Heart right ventricle (tissue), 16 donors: ENCODE data around the gene CRTAP. TPM values are rescaled to one million over a fixed set of nuclear protein-coding genes. Genes with fewer than 3 reads are reported as not detected.
A peak's percentile ranks its signal among the peaks of the same experiment; 100 is the strongest.
"Not testable (repeated sequence)": the region's sequence is repeated elsewhere in the genome, so short reads cannot be mapped to it uniquely, and the experiment has no call there.

Experiments used
- ATAC-seq, 8 donors: fragments of 200-7000 bp; cut with Tn5 transposase; one replicate each; pipeline ENCODE4 v1.9.1; 2020; ENCODE audit warnings: mild to moderate bottlenecking in 8 of 8, moderate library complexity in 8 of 8, moderate number of reproducible peaks in 1 of 8
- DNase-seq, 2 donors: peaks; one replicate each; pipeline ENCODE4 v3.0.0-alpha.2; 2020
- H3K27ac ChIP-seq, 10 donors: fragments of 200-600 bp; sonication (generic) in 2 of 10; one replicate each; pipeline versions ENCODE4 v1.5.0 to v1.8.0; 2020 to 2022; ENCODE audit warnings: mild to moderate bottlenecking in 3 of 10
- H3K27me3 ChIP-seq, 7 donors: fragments of 200-600 bp; one replicate each; pipeline ENCODE4 v1.8.0; 2021 to 2022; ENCODE audit warnings: mild to moderate bottlenecking in 2 of 7
- H3K36me3 ChIP-seq, 9 donors: fragments of 200-600 bp; sonication (generic) in 1 of 9; one replicate each; pipeline versions ENCODE4 v1.5.0 to v1.8.0; 2020 to 2022; ENCODE audit warnings: mild to moderate bottlenecking in 2 of 9
- H3K4me1 ChIP-seq, 9 donors: fragments of 200-600 bp; sonication (generic) in 1 of 9; one replicate each; pipeline versions ENCODE4 v1.5.0 to v1.8.0; 2020 to 2022; ENCODE audit warnings: mild to moderate bottlenecking in 4 of 9
- H3K4me3 ChIP-seq, 10 donors: fragments of 200-600 bp; sonication (generic) in 2 of 10; one replicate each; pipeline versions ENCODE4 v1.5.0 to v1.8.0; 2020 to 2022; ENCODE audit warnings: mild to moderate bottlenecking in 7 of 10, moderate library complexity in 2 of 10
- H3K9me3 ChIP-seq, 11 donors: fragments of 200-600 bp in 10 of 11; sonication (generic) in 2 of 11; one replicate each; pipeline versions ENCODE4 v1.5.0 to v1.8.0; 2013 to 2022; ENCODE audit warnings: mild to moderate bottlenecking in 2 of 11, control low read depth in 1 of 11, moderate library complexity in 1 of 11
- WGBS, 2 donors: extraction: QIAGEN DNeasy Blood & Tissue Kit; methylation state at CpG; one replicate each; pipeline ENCODE4 v1.1.7; 2013; ENCODE audit warnings: inconsistent platforms in 1 of 2; 5-methylcytosine and 5-hydroxymethylcytosine counted together
- intact Hi-C, 10 donors: fragments of 100-400 bp; cut with DNase I; formaldehyde crosslinking; loops; one replicate each; pipeline versions ENCODE4 v1.11.1 to v1.14.2; 2022
- polyA plus RNA-seq, 2 donors: library from polyadenylated mRNA; stranded (reverse); fragments of 200-250 nt; gene quantifications; one replicate each; pipeline ENCODE4 v1.2.3, GENCODE V29; 2013
- total RNA-seq, 10 donors: library from RNA; stranded (reverse); fragmentation: NEBNext Ultra II Directional in 3 of 10; extraction: Animal tissue kit (Norgen Biotek cat#: 25700) in 3 of 10; gene quantifications; one replicate each; pipeline versions ENCODE4 v1.2.1 to v1.2.4, GENCODE V29; 2021 to 2023
- TF ChIP-seq, protein P1 (sequence below), 9 donors: fragments of 200-600 bp; sonication (generic) in 2 of 9; IDR thresholded peaks; one replicate each; pipeline versions ENCODE4 v1.5.0 to v1.8.0; 2021 to 2022; ENCODE audit warnings: antibody characterized with exemption in 9 of 9, mild to moderate bottlenecking in 5 of 9, moderate library complexity in 1 of 9
- donor health status: Arrhythmogenic right ventricular cardiomyopathy.
- donor health status: ischemic (EF 13 %, LVEDD 7.1; RV severe dilation, severe dysfunction).
- donor health status: healthy with polysubstance abuse.
- donor health status: DM: no; HTN: yes; CAD: no.
- donor health status: DM: no; HTN: no; CAD: no.
- donor health status: ischemic (EF 25% LVEDD 6.9; RV normal size, moderate dysfunction).
- donor health status: ischemic (EF 25% LVEDD 5.7; RV mildly dilated, moderate dysfunction).
- donor health status: healthy.
- donor health status: DM: yes; HTN: yes; CAD: no.
- donor health status: Ischemic cardiomyopathy.
- donor health status: ischemic (EF 35%, LVEDD 5.7; RV mildly dilated, moderate dysfunction).
- donor health status: nonischemic (EF 11% LVEDD 7.7; RV severe dilation, severe dysfunction).
- donor health status: DM: yes; HTN: yes; CAD: no.
- donor health status: PGD.
- donor health status: ischemic (EF 29% LVEDD 5.4; RV normal size, mild dysfunction).
- donor health status: nonischemic (EF 23%, LVEDD 6.1; RV moderate dilation, normal function).

Gene CRTAP
- total and polyA plus RNA-seq, 12 donors: 17.5 to 120 (median 87.2) TPM

DNA sequence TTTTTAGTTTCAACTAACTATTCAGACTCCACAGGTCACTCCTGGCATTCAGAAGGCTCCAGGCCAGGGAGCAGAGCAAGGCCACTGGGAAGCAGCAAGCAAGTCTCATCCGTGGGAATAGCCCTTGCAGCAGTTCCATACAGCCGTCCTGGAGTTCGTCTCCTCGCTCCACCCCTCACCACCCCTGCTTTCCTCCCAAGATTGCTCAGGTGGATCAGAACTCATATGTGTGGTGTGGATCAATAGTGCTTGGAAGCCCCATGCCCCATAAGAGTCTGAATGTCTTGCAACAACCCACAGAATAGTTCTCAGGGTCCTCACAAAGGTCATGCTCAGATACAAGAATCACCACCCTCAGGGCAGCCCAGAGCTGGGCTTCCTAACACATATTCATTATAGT lies 60.3 kb downstream of the CRTAP start:
- Histone ChIP-seq H3K27me3 (no peaks in the 10 kb centered on the region), H3K4me3 (no peak overlapping the region), H3K4me1 (peaks cover 0 to 17% (median 7%) of the 10 kb centered on the region in 9 donors), H3K27ac (peak overlapping the region in 2 of 10 donors; percentile 49 to 69), H3K9me3 (peaks cover 0 to 11% (median 7%) of the 10 kb centered on the region in 11 donors), H3K36me3 (no peaks in the 10 kb centered on the region)
- DNase-seq (no peak), ATAC-seq (peak in 2 of 8 donors; percentile 13 to 16)
- whole genome bisulfite sequencing, 2 donors: 73 to 76% methylated on average over 4 of the region's 4 CpGs
- TF ChIP-seq, protein P1, sequence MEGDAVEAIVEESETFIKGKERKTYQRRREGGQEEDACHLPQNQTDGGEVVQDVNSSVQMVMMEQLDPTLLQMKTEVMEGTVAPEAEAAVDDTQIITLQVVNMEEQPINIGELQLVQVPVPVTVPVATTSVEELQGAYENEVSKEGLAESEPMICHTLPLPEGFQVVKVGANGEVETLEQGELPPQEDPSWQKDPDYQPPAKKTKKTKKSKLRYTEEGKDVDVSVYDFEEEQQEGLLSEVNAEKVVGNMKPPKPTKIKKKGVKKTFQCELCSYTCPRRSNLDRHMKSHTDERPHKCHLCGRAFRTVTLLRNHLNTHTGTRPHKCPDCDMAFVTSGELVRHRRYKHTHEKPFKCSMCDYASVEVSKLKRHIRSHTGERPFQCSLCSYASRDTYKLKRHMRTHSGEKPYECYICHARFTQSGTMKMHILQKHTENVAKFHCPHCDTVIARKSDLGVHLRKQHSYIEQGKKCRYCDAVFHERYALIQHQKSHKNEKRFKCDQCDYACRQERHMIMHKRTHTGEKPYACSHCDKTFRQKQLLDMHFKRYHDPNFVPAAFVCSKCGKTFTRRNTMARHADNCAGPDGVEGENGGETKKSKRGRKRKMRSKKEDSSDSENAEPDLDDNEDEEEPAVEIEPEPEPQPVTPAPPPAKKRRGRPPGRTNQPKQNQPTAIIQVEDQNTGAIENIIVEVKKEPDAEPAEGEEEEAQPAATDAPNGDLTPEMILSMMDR (IDR thresholded peaks at IDR 0.05): no peak
- intact Hi-C loops: no loop called here

DNA sequence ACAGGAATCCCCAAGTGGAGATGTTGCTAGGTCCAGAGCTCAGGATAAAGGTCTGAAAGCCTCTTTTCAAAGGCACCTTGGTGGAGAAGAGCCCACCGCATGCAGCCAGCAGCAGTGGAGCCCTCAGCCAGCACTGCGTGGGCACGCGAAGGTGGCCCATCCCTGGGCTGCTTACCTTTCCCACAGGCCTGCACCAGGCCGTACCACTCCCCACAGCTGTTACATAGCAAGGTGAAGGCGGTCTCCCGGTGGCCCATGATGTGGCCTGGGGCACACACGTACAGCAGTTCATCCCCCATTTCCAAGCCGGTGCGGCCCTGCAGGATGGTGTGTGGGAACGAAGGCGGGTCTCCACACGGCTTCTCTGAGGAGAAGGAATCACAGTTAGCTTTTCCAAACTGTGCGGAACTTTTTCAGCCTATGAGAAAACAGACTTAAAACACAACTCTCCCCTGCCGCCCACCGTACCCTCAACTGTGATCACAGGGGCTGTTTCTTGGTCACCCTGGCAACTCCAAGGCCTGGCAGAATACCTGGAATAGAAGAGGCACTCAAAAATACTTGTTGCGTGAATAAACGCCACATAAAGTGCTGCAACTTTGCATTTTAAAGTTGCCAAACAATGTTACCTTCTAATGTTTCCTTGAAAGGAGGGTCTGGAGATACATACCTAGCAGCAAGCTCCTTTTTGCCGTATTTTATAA lies 61.0 kb downstream of the CRTAP start:
- WGBS, 2 donors: 90 to 94% methylated on average over 19 of the region's 19 CpGs
- TF ChIP-seq, protein P1 (IDR thresholded peaks at IDR 0.05): no peak
- no peak for DNase-seq
- peaks cover 0 to 17% (median 7%) of the 10 kb centered on the region in 9 donors for H3K4me1 ChIP-seq
- peak overlapping the region in 1 of 10 donors; percentile 1 for H3K27ac ChIP-seq
- H3K36me3 ChIP-seq: no peaks in the 10 kb centered on the region
- H3K9me3 ChIP-seq: peaks cover 0 to 19% (median 10%) of the 10 kb centered on the region in 11 donors
- no peak overlapping the region for H3K4me3 ChIP-seq
- peak in 1 of 8 donors; percentile 38 for ATAC-seq
- intact Hi-C loops: no loop called here
- no peaks in the 10 kb centered on the region for H3K27me3 ChIP-seq

GRCh38 chr3:33179132-33179531 lies 65.3 kb downstream of the CRTAP start:
- TF ChIP-seq, protein P1 (IDR thresholded peaks at IDR 0.05): no peak
- 68 to 79% methylated on average over 1 of the region's 1 CpG for WGBS, 2 donors

GRCh38 chr3:33181229-33181628 lies 67.4 kb downstream of the CRTAP start:
- Histone ChIP-seq H3K9me3 (peaks cover 0 to 39% (median 10%) of the 10 kb centered on the region in 11 donors), H3K36me3 (no peaks in the 10 kb centered on the region), H3K27ac (no peak overlapping the region), H3K27me3 (no peaks in the 10 kb centered on the region), H3K4me1 (peaks cover 0 to 4% (median 0%) of the 10 kb centered on the region in 9 donors), H3K4me3 (no peak overlapping the region)
- ATAC-seq (no peak), DNase-seq (no peak)
- TF ChIP-seq, protein P1 (IDR thresholded peaks at IDR 0.05): no peak
- intact Hi-C loops: no loop called here
- WGBS, 2 donors: 78 to 88% methylated on average over 5 of the region's 5 CpGs

More at GRCh38 chr3:33179132-33179531, 65.3 kb downstream of the CRTAP start:
- H3K36me3 ChIP-seq: no peaks in the 10 kb centered on the region
- H3K4me3 ChIP-seq: no peak overlapping the region
- H3K4me1 ChIP-seq: peaks cover 0 to 8% (median 0%) of the 10 kb centered on the region in 9 donors
- no peak overlapping the region for H3K27ac ChIP-seq
- DNase-seq: no peak
- no peak for ATAC-seq
- H3K27me3 ChIP-seq: no peaks in the 10 kb centered on the region
- intact Hi-C loops: no loop called here
- H3K9me3 ChIP-seq: peaks cover 0 to 39% (median 10%) of the 10 kb centered on the region in 11 donors

DNA sequence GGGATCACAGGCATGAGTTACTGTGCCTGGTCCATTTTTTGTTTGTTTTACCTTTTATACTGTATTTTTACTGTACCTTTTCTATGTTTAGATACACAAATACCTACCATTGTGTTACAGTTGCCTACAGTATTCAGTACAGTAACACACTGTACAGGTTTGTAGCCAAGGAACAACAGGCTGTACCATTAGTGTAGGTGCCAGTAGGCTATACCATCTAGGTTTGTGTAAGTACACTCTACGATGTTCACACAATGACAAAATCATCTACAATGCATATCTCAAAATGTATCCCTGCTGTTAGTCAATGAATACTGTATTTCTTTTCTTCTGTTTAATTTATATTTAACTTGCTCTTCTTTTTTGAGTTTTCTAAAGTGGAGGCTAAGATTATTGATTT lies 67.8 kb downstream of the CRTAP start:
- H3K27ac ChIP-seq, H3K4me3 ChIP-seq, DNase-seq, ATAC-seq, H3K4me1 ChIP-seq, H3K36me3 ChIP-seq, H3K27me3 ChIP-seq, intact Hi-C loops: not testable (repeated sequence)
- 90 to 95% methylated on average over 1 of the region's 1 CpG for WGBS, 2 donors
- H3K9me3 ChIP-seq: peaks cover 0 to 39% (median 10%) of the 10 kb centered on the region in 11 donors
